Glutamatergic neuron (in vitro differentiated cells): ENCODE results near the gene GBX2. TPM values are rescaled to one million over a fixed set of nuclear protein-coding genes. Genes with fewer than 3 reads are reported as not detected.

Experiments used
- DNase-seq: peaks from one replicate; pipeline ENCODE4 v3.0.0; 2022
- H3K27ac Mint-ChIP-seq: one replicate; pipeline ENCODE4 v1.8.0; 2020; ENCODE audit warnings: mild to moderate bottlenecking, mixed read lengths, inconsistent platforms; ENCODE audit not compliant: unreplicated experiment
- H3K27me3 Mint-ChIP-seq: one replicate; pipeline ENCODE4 v1.8.0; 2020; ENCODE audit warnings: mild to moderate bottlenecking, moderate library complexity, mixed read lengths, inconsistent platforms; ENCODE audit not compliant: unreplicated experiment
- H3K36me3 Mint-ChIP-seq: one replicate; pipeline ENCODE4 v1.8.0; 2020; ENCODE audit warnings: mild to moderate bottlenecking, mixed read lengths, inconsistent platforms; ENCODE audit not compliant: unreplicated experiment
- H3K4me1 Mint-ChIP-seq: one replicate; pipeline ENCODE4 v1.8.0; 2020; ENCODE audit warnings: mild to moderate bottlenecking, low read depth, mixed read lengths, inconsistent platforms; ENCODE audit not compliant: unreplicated experiment
- H3K4me3 Mint-ChIP-seq: one replicate; pipeline ENCODE4 v1.8.0; 2020; ENCODE audit warnings: mild to moderate bottlenecking, mixed read lengths, inconsistent platforms; ENCODE audit not compliant: unreplicated experiment
- H3K9me3 Mint-ChIP-seq: one replicate; pipeline ENCODE4 v1.8.0; 2020; ENCODE audit warnings: mild to moderate bottlenecking, moderate library complexity, mixed read lengths, inconsistent platforms; ENCODE audit not compliant: unreplicated experiment
- CTCF ChIP-seq: fragments of 200-600 bp; sonication (generic); IDR thresholded peaks from one replicate; pipeline ENCODE4 v1.5.0; 2021; ENCODE audit not compliant: partially characterized antibody, unreplicated experiment
- total RNA-seq: library from RNA; stranded (reverse); fragmentation: NEBNext Ultra II Directional; extraction: Animal tissue kit (Norgen Biotek cat#: 25700); gene quantifications from one replicate; pipeline ENCODE4 v1.2.1, GENCODE V29; 2021; ENCODE audit not compliant: unreplicated experiment

GBX2 gene
- total RNA-seq, 1 donor from 2014 or later = 1.2 TPM

- H3K27ac Mint-ChIP-seq = no peak overlapping the region
- H3K4me1 Mint-ChIP-seq = peaks cover 26% of the 10 kb centered on the region
- peaks cover 31% of the 10 kb centered on the region for H3K27me3 Mint-ChIP-seq
- DNase-seq = no peak
- peak overlapping the region; percentile 14 for H3K4me3 Mint-ChIP-seq
- H3K9me3 Mint-ChIP-seq = peaks cover 10% of the 10 kb centered on the region
- no peak for TF ChIP-seq CTCF
- no peaks in the 10 kb centered on the region for H3K36me3 Mint-ChIP-seq
These were observed 4.3 kb upstream of the GBX2 start for GRCh38 chr2:236172255-236173035.

GRCh38 chr2:236171680-236172254 lies 3.6 kb upstream of the GBX2 start:
- H3K27ac Mint-ChIP-seq = no peak overlapping the region
- no peak for DNase-seq
- no peaks in the 10 kb centered on the region for H3K36me3 Mint-ChIP-seq
- peak overlapping the region; percentile 14 for H3K4me3 Mint-ChIP-seq
- no peak for TF ChIP-seq CTCF
- H3K4me1 Mint-ChIP-seq = peaks cover 28% of the 10 kb centered on the region
- H3K27me3 Mint-ChIP-seq = peaks cover 32% of the 10 kb centered on the region
- peaks cover 10% of the 10 kb centered on the region for H3K9me3 Mint-ChIP-seq

- Mint-ChIP-seq H3K4me1 (peaks cover 30% of the 10 kb centered on the region), H3K27me3 (peaks cover 35% of the 10 kb centered on the region), H3K4me3 (peak overlapping the region; percentile 20), H3K9me3 (peaks cover 10% of the 10 kb centered on the region), H3K36me3 (no peaks in the 10 kb centered on the region), H3K27ac (no peak overlapping the region)
- TF ChIP-seq CTCF = no peak
- DNase-seq = no peak
These were observed 3.0 kb upstream of the GBX2 start for GRCh38 chr2:236171181-236171679.

GRCh38 chr2:236170590-236171165 lies 2.5 kb upstream of the GBX2 start:
- H3K9me3 Mint-ChIP-seq = peaks cover 10% of the 10 kb centered on the region
- H3K27me3 Mint-ChIP-seq = peaks cover 39% of the 10 kb centered on the region
- no peaks in the 10 kb centered on the region for H3K36me3 Mint-ChIP-seq
- H3K4me3 Mint-ChIP-seq = peak overlapping the region; percentile 20
- peaks cover 30% of the 10 kb centered on the region for H3K4me1 Mint-ChIP-seq
- DNase-seq = no peak
- TF ChIP-seq CTCF = no peak
- H3K27ac Mint-ChIP-seq = no peak overlapping the region
